Measurements from ENCODE around the gene PEF1. TPM values are rescaled to one million over a fixed set of nuclear protein-coding genes. Genes with fewer than 3 reads are reported as not detected.
A peak's percentile ranks its signal among the peaks of the same experiment; 100 is the strongest.
"Not testable (repeated sequence)": the region's sequence is repeated elsewhere in the genome, so short reads cannot be mapped to it uniquely, and the experiment has no call there.

Gene PEF1
- total RNA-seq, 1 donor from 2014 or later, result 69.9 TPM

GRCh38 chr1:31592132-31592531, 52.5 kb downstream of the PEF1 start:
- H3K27ac ChIP-seq, result no peak overlapping the region

GRCh38 chr1:31591425-31592093, 53.1 kb downstream of the PEF1 start:
- intact Hi-C loops (cut with DNase I), result no loop called here
- no peaks in the 10 kb centered on the region for H3K36me3 ChIP-seq
- DNase-seq (peak; percentile 39), ATAC-seq (no peak)
- no peak overlapping the region for H3K4me3 ChIP-seq
- H3K9me3 ChIP-seq, result no peaks in the 10 kb centered on the region
- no peak overlapping the region for H3K27ac ChIP-seq
- no peak for TF ChIP-seq CTCF (IDR thresholded peaks at IDR 0.05)
- no peaks in the 10 kb centered on the region for H3K27me3 ChIP-seq
- H3K4me1 ChIP-seq, result peaks cover 31% of the 10 kb centered on the region

More at GRCh38 chr1:31592132-31592531, 52.5 kb downstream of the PEF1 start:
- Histone ChIP-seq H3K9me3 (no peaks in the 10 kb centered on the region), H3K4me3 (no peak overlapping the region), H3K36me3 (no peaks in the 10 kb centered on the region), H3K4me1 (peaks cover 31% of the 10 kb centered on the region), H3K27me3 (no peaks in the 10 kb centered on the region)
- TF ChIP-seq CTCF (IDR thresholded peaks at IDR 0.05), result no peak
- DNase-seq (no peak), ATAC-seq (no peak)
- intact Hi-C loops (cut with DNase I), result no loop called here

GRCh38 chr1:31588751-31589515, 55.7 kb downstream of the PEF1 start:
- Histone ChIP-seq H3K9me3 (no peaks in the 10 kb centered on the region), H3K4me3 (peak overlapping the region; percentile 42), H3K27ac (peak overlapping the region; percentile 89), H3K27me3 (no peaks in the 10 kb centered on the region), H3K36me3 (peaks cover 6% of the 10 kb centered on the region), H3K4me1 (peaks cover 40% of the 10 kb centered on the region)
- ATAC-seq (peak; percentile 68), DNase-seq (peak; percentile 83)
- intact Hi-C loops (cut with DNase I), result no loop called here
- no peak for TF ChIP-seq CTCF (IDR thresholded peaks at IDR 0.05)

- peak; percentile 85 for DNase-seq
- peak; percentile 61 for TF ChIP-seq CTCF (IDR thresholded peaks at IDR 0.05)
- Histone ChIP-seq H3K27ac (peak overlapping the region; percentile 89), H3K36me3 (peaks cover 6% of the 10 kb centered on the region), H3K4me1 (peaks cover 49% of the 10 kb centered on the region), H3K9me3 (no peaks in the 10 kb centered on the region), H3K4me3 (no peak overlapping the region), H3K27me3 (no peaks in the 10 kb centered on the region)
- ATAC-seq, result peak; percentile 70
- intact Hi-C loops (cut with DNase I), result no loop called here
Measured at GRCh38 chr1:31587720-31588423, 56.8 kb downstream of the PEF1 start.

GRCh38 chr1:31587328-31587699, 57.4 kb downstream of the PEF1 start:
- ATAC-seq; H3K27me3 ChIP-seq; H3K9me3 ChIP-seq; H3K4me3 ChIP-seq; H3K36me3 ChIP-seq; intact Hi-C loops (cut with DNase I): not testable (repeated sequence)
- peak; percentile 20 for DNase-seq
- H3K27ac ChIP-seq, result peak overlapping the region; percentile 89
- H3K4me1 ChIP-seq, result peaks cover 52% of the 10 kb centered on the region
